NCI-H2196 (cell line): ENCODE measurements around the gene KYNU.
"Not testable (repeated sequence)": the region's sequence is repeated elsewhere in the genome, so short reads cannot be mapped to it uniquely, and the experiment has no call there.

Experiments used
- DNase-seq: peaks from one replicate; lab custom pipeline; 2025; ENCODE audit not compliant: unreplicated experiment; lab: John Stamatoyannopoulos, UW

KYNU gene

GRCh38 chr2:142870526-142870925 lies 6.9 kb upstream of the KYNU start:
- no peak for DNase-seq

- DNase-seq, result no peak
Observed at GRCh38 chr2:142871396-142871795, 6.1 kb upstream of the KYNU start.

GRCh38 chr2:142872882-142873724 lies 4.4 kb upstream of the KYNU start:
- DNase-seq, result no peak

- DNase-seq, result no peak
Observed at GRCh38 chr2:142873831-142874287, 3.6 kb upstream of the KYNU start.

GRCh38 chr2:142874293-142874814 lies 3.1 kb upstream of the KYNU start:
- no peak for DNase-seq

GRCh38 chr2:142875010-142875409 lies 2.5 kb upstream of the KYNU start:
- DNase-seq, result no peak

- DNase-seq, result no peak
Observed at GRCh38 chr2:142875652-142876051, 1.8 kb upstream of the KYNU start.

GRCh38 chr2:142876423-142876822 lies 1.0 kb upstream of the KYNU start:
- DNase-seq, result no peak

GRCh38 chr2:142878031-142878678 lies 691 bp downstream of the KYNU start:
- DNase-seq, result no peak

GRCh38 chr2:142879151-142879550 lies 1.7 kb downstream of the KYNU start:
- no peak for DNase-seq

- DNase-seq, result no peak
Observed at GRCh38 chr2:142880279-142880678, 2.8 kb downstream of the KYNU start.

- no peak for DNase-seq
Observed at GRCh38 chr2:142881619-142882018, 4.2 kb downstream of the KYNU start.

- DNase-seq, result not testable (repeated sequence)
Observed at GRCh38 chr2:142882500-142882899, 5.0 kb downstream of the KYNU start.

GRCh38 chr2:142883526-142883925 lies 6.1 kb downstream of the KYNU start:
- DNase-seq, result no peak

GRCh38 chr2:142885543-142885942 lies 8.1 kb downstream of the KYNU start:
- DNase-seq, result no peak

- DNase-seq, result no peak
Observed at GRCh38 chr2:142892715-142893114, 15.3 kb downstream of the KYNU start.

- DNase-seq, result no peak
Observed at GRCh38 chr2:142893241-142893640, 15.8 kb downstream of the KYNU start.

- no peak for DNase-seq
Observed at GRCh38 chr2:142897807-142898206, 20.3 kb downstream of the KYNU start.

- not testable (repeated sequence) for DNase-seq
Observed at GRCh38 chr2:142900327-142900726, 22.9 kb downstream of the KYNU start.

GRCh38 chr2:142901780-142902179 lies 24.3 kb downstream of the KYNU start:
- DNase-seq, result no peak

GRCh38 chr2:142903726-142904125 lies 26.3 kb downstream of the KYNU start:
- DNase-seq, result not testable (repeated sequence)

- DNase-seq, result no peak
Observed at GRCh38 chr2:142907653-142908052, 30.2 kb downstream of the KYNU start.
